ENCODE measurements around the gene EXOC1. TPM values are rescaled to one million over a fixed set of nuclear protein-coding genes. Genes with fewer than 3 reads are reported as not detected.

Gene EXOC1
- total RNA-seq, 1 experiment from 2014 or later = 12.0 TPM

GRCh38 chr4:55827582-55827981 is 25.9 kb upstream of the EXOC1 start:
- DNase-seq (ENCODE audit: low spot score) = no peak
- BruUV-seq (replicated peaks) = no TSS peak
- H3K36me3 ChIP-seq (ENCODE audit: insufficient read depth, low read length, poor library complexity, severe bottlenecking) = no peaks in the 10 kb centered on the region
- H3K27me3 ChIP-seq (replicated peaks; ENCODE audit: insufficient read depth, low read depth, low read length, poor library complexity) = no peaks in the 10 kb centered on the region
- H3K4me1 ChIP-seq (ENCODE audit: insufficient read depth, low read length, poor library complexity, severe bottlenecking) = no peaks in the 10 kb centered on the region
- POLR2A ChIA-PET (ENCODE audit: low non-redundant PET) = no interaction called here
- CTCF ChIA-PET = no interaction called here
- TF ChIP-seq EZH2 (IDR thresholded peaks at IDR 0.05; ENCODE audit: borderline replicate concordance, low read depth, low read length, poor library complexity, severe bottlenecking) (no peak), CTCF (conservative IDR thresholded peaks at IDR 0.05; ENCODE audit: low read depth, low read length) (no peak)
- H3K9me3 ChIP-seq (ENCODE audit: low read depth, low read length, poor library complexity, severe bottlenecking) = no peaks in the 10 kb centered on the region
- H3K4me3 ChIP-seq (ENCODE audit: low read depth, low read length, poor library complexity, severe bottlenecking) = no peak overlapping the region
- intact Hi-C loops (cut with micrococcal nuclease; ENCODE audit: unreplicated experiment) = no loop called here
- H3K27ac ChIP-seq (ENCODE audit: low read depth, low read length, poor library complexity, severe bottlenecking) = no peak overlapping the region

- H3K27ac ChIP-seq (ENCODE audit: low read depth, low read length, poor library complexity, severe bottlenecking) = no peak overlapping the region
- DNase-seq (ENCODE audit: low spot score) = no peak
- H3K36me3 ChIP-seq (ENCODE audit: insufficient read depth, low read length, poor library complexity, severe bottlenecking) = no peaks in the 10 kb centered on the region
- ChIA-PET CTCF (no interaction called here), POLR2A (ENCODE audit: low non-redundant PET) (no interaction called here)
- H3K4me3 ChIP-seq (ENCODE audit: low read depth, low read length, poor library complexity, severe bottlenecking) = no peak overlapping the region
- BruUV-seq (replicated peaks) = no TSS peak
- intact Hi-C loops (cut with micrococcal nuclease; ENCODE audit: unreplicated experiment) = no loop called here
- no peaks in the 10 kb centered on the region for H3K9me3 ChIP-seq (ENCODE audit: low read depth, low read length, poor library complexity, severe bottlenecking)
- H3K27me3 ChIP-seq (replicated peaks; ENCODE audit: insufficient read depth, low read depth, low read length, poor library complexity) = no peaks in the 10 kb centered on the region
- TF ChIP-seq EZH2 (IDR thresholded peaks at IDR 0.05; ENCODE audit: borderline replicate concordance, low read depth, low read length, poor library complexity, severe bottlenecking) (no peak), CTCF (conservative IDR thresholded peaks at IDR 0.05; ENCODE audit: low read depth, low read length) (no peak)
- H3K4me1 ChIP-seq (ENCODE audit: insufficient read depth, low read length, poor library complexity, severe bottlenecking) = no peaks in the 10 kb centered on the region
These were observed 23.4 kb upstream of the EXOC1 start for GRCh38 chr4:55830048-55830447.

GRCh38 chr4:55830716-55831115 is 22.7 kb upstream of the EXOC1 start:
- no peak for DNase-seq (ENCODE audit: low spot score)
- Histone ChIP-seq H3K4me3 (ENCODE audit: low read depth, low read length, poor library complexity, severe bottlenecking) (no peak overlapping the region), H3K9me3 (ENCODE audit: low read depth, low read length, poor library complexity, severe bottlenecking) (no peaks in the 10 kb centered on the region), H3K27ac (ENCODE audit: low read depth, low read length, poor library complexity, severe bottlenecking) (no peak overlapping the region), H3K4me1 (ENCODE audit: insufficient read depth, low read length, poor library complexity, severe bottlenecking) (no peaks in the 10 kb centered on the region), H3K27me3 (replicated peaks; ENCODE audit: insufficient read depth, low read depth, low read length, poor library complexity) (no peaks in the 10 kb centered on the region), H3K36me3 (ENCODE audit: insufficient read depth, low read length, poor library complexity, severe bottlenecking) (no peaks in the 10 kb centered on the region)
- ChIA-PET CTCF (no interaction called here), POLR2A (ENCODE audit: low non-redundant PET) (no interaction called here)
- BruUV-seq (replicated peaks) = no TSS peak
- no peak for TF ChIP-seq EZH2 (IDR thresholded peaks at IDR 0.05; ENCODE audit: borderline replicate concordance, low read depth, low read length, poor library complexity, severe bottlenecking)
- no peak for TF ChIP-seq CTCF (conservative IDR thresholded peaks at IDR 0.05; ENCODE audit: low read depth, low read length)
- intact Hi-C loops (cut with micrococcal nuclease; ENCODE audit: unreplicated experiment) = no loop called here

Data from A673 (cell line).